IMR-90 (cell line): ENCODE results near the gene GATA3. TPM values are rescaled to one million over a fixed set of nuclear protein-coding genes. Genes with fewer than 3 reads are reported as not detected.

Experiments
- ATAC-seq: fragments of 200-7000 bp; cut with Tn5 transposase; 2 replicates; pipeline ENCODE4 v1.9.1; 2020; ENCODE audit warnings: low read depth, mild to moderate bottlenecking, moderate library complexity
- BruUV-seq: library from RNA; stranded (reverse); fragments of 400-500 nt; replicated peaks from 2 replicates; lab custom pipeline; 2021; lab: Mats Ljungman, UMichigan
- CTCF ChIA-PET: fragments of 300-600 bp; formaldehyde crosslinking; extraction: SDS; loops from one replicate; lab custom pipeline; 2021; ENCODE audit warnings: antibody characterized with exemption; lab: Yijun Ruan, JAX
- POLR2A ChIA-PET: fragments of 300-600 bp; sonication (Branson Sonifier 250); formaldehyde crosslinking; loops from one replicate; lab custom pipeline; 2022; ENCODE audit warnings: antibody characterized with exemption; ENCODE audit not compliant: unreplicated experiment; lab: Charles Lee
- DNase-seq: peaks from one replicate; pipeline ENCODE4 v3.0.0; 2013
- H2AFZ ChIP-seq: replicated peaks from 2 replicates; pipeline ENCODE3; 2013; ENCODE audit warnings: low read length, mild to moderate bottlenecking; ENCODE audit not compliant: poor library complexity
- H2AK5ac ChIP-seq: 2 replicates; pipeline ENCODE4 v1.6.1; 2013; ENCODE audit warnings: low read depth, low read length, inconsistent platforms
- H2AK9ac ChIP-seq: replicated peaks from 2 replicates; pipeline ENCODE3; 2013; ENCODE audit warnings: mild to moderate bottlenecking, low read depth, low read length, moderate library complexity; ENCODE audit not compliant: poor library complexity
- H2BK120ac ChIP-seq: 2 replicates; pipeline ENCODE4 v1.6.1; 2013; ENCODE audit warnings: low read depth, low read length, inconsistent platforms
- H2BK15ac ChIP-seq: 3 replicates; pipeline ENCODE4 v1.6.1; 2013; ENCODE audit warnings: low read depth, low read length, inconsistent platforms
- H2BK20ac ChIP-seq: 2 replicates; pipeline ENCODE4 v1.6.1; 2013; ENCODE audit warnings: low read depth, mild to moderate bottlenecking, inconsistent platforms, low read length, moderate library complexity
- H2BK5ac ChIP-seq: 2 replicates; pipeline ENCODE4 v1.6.1; 2013; ENCODE audit warnings: mild to moderate bottlenecking, low read depth, low read length, inconsistent platforms; ENCODE audit not compliant: poor library complexity, severe bottlenecking
- H3K14ac ChIP-seq: replicated peaks from 2 replicates; pipeline ENCODE4 v1.6.1; 2013; ENCODE audit warnings: low read depth, low read length, inconsistent platforms
- H3K18ac ChIP-seq: 2 replicates; pipeline ENCODE4 v1.6.1; 2013; ENCODE audit warnings: low read depth, low read length, control low read depth
- H3K23ac ChIP-seq: 2 replicates; pipeline ENCODE4 v1.6.1; 2013; ENCODE audit warnings: low read depth, low read length, inconsistent platforms
- H3K27ac ChIP-seq: 2 replicates; pipeline ENCODE4 v1.5.1; 2013; ENCODE audit warnings: mild to moderate bottlenecking, control low read depth, low read length; ENCODE audit not compliant: insufficient read depth
- H3K27me3 ChIP-seq: 2 replicates; pipeline ENCODE4 v1.6.1; 2013; ENCODE audit warnings: low read length; ENCODE audit not compliant: control insufficient read depth, insufficient read depth
- H3K36me3 ChIP-seq: 2 replicates; pipeline ENCODE4 v1.6.1; 2013; ENCODE audit warnings: low read length, mixed read lengths; ENCODE audit not compliant: control insufficient read depth, insufficient read depth
- H3K4ac ChIP-seq: 2 replicates; pipeline ENCODE4 v1.6.1; 2013; ENCODE audit warnings: low read depth, low read length, inconsistent platforms
- H3K4me1 ChIP-seq: 2 replicates; pipeline ENCODE4 v1.6.1; 2013; ENCODE audit warnings: low read length, mixed read lengths; ENCODE audit not compliant: control insufficient read depth, insufficient read depth
- H3K4me2 ChIP-seq: 2 replicates; pipeline ENCODE4 v1.6.1; 2013; ENCODE audit warnings: low read depth, mild to moderate bottlenecking, control low read depth, low read length, moderate library complexity
- H3K4me3 ChIP-seq: 2 replicates; pipeline ENCODE4 v1.5.1; 2013; ENCODE audit warnings: low read depth, mild to moderate bottlenecking, control low read depth, low read length, moderate library complexity; ENCODE audit not compliant: insufficient read depth
- H3K56ac ChIP-seq: 2 replicates; pipeline ENCODE4 v1.6.1; 2013; ENCODE audit warnings: low read length, inconsistent platforms; ENCODE audit not compliant: insufficient read depth; ENCODE audit errors: extremely low read depth
- H3K79me1 ChIP-seq, 2 experiments: 2 replicates each; pipeline ENCODE4 v1.6.1; 2013; ENCODE audit warnings: low read length in 2 of 2, inconsistent platforms in 1 of 2, low read depth in 1 of 2
- H3K9ac ChIP-seq: 2 replicates; pipeline ENCODE4 v1.6.1; 2013; ENCODE audit warnings: low read depth, low read length, control low read depth
- H3K9me1 ChIP-seq: 2 replicates; pipeline ENCODE4 v1.6.1; 2013; ENCODE audit warnings: low read length, inconsistent platforms; ENCODE audit not compliant: insufficient read depth
- H3K9me3 ChIP-seq: 2 replicates; pipeline ENCODE4 v1.6.1; 2013; ENCODE audit warnings: low read length; ENCODE audit not compliant: control insufficient read depth, insufficient read depth
- H4K20me1 ChIP-seq: 2 replicates; pipeline ENCODE4 v1.6.1; 2013; ENCODE audit warnings: low read length, inconsistent platforms; ENCODE audit not compliant: insufficient read depth
- H4K5ac ChIP-seq: 2 replicates; pipeline ENCODE4 v1.6.1; 2013; ENCODE audit warnings: mild to moderate bottlenecking, low read depth, low read length, control low read depth
- H4K8ac ChIP-seq, 2 experiments: 2 replicates each; pipeline ENCODE4 v1.6.1; 2013; ENCODE audit warnings: low read depth in 2 of 2, low read length in 2 of 2, control low read depth in 1 of 2, inconsistent platforms in 1 of 2
- H4K91ac ChIP-seq: 2 replicates; pipeline ENCODE4 v1.6.1; 2013; ENCODE audit warnings: low read depth, low read length, inconsistent platforms; ENCODE audit not compliant: insufficient read depth
- BHLHE40 ChIP-seq: fragments of 150-350 bp; IDR thresholded peaks from 2 replicates; pipeline ENCODE4 v1.6.1; 2016; ENCODE audit warnings: mild to moderate bottlenecking, low read depth, low read length
- MAFK ChIP-seq: IDR thresholded peaks from 2 replicates; pipeline ENCODE4 v1.6.1; 2012; ENCODE audit warnings: low read depth, low read length, improper control_type of control experiment
- MXI1 ChIP-seq: IDR thresholded peaks from 2 replicates; pipeline ENCODE4 v1.6.1; 2012; ENCODE audit warnings: low read depth, mild to moderate bottlenecking, low read length, moderate library complexity, borderline replicate concordance
- NFE2L2 ChIP-seq: fragments of 150-350 bp; IDR thresholded peaks from 2 replicates; pipeline ENCODE4 v1.6.1; 2016; ENCODE audit warnings: low read depth, mild to moderate bottlenecking, low read length
- POLR2A ChIP-seq: IDR thresholded peaks from 2 replicates; pipeline ENCODE4 v1.6.1; 2012; ENCODE audit warnings: mild to moderate bottlenecking, low read depth, low read length
- RCOR1 ChIP-seq: IDR thresholded peaks from 2 replicates; pipeline ENCODE4 v1.6.1; 2012; ENCODE audit warnings: mild to moderate bottlenecking, low read length, improper control_type of control experiment; ENCODE audit not compliant: insufficient replicate concordance
- RFX5 ChIP-seq: IDR thresholded peaks from 2 replicates; pipeline ENCODE4 v1.8.0; 2012; ENCODE audit warnings: low read depth, mild to moderate bottlenecking, low read length, moderate library complexity
- SMC3 ChIP-seq: fragments of 150-350 bp; IDR thresholded peaks from 2 replicates; pipeline ENCODE4 v1.6.1; 2016; ENCODE audit warnings: low read depth, mild to moderate bottlenecking, antibody characterized with exemption, low read length, moderate library complexity
- WGBS, 2 experiments: methylation state at CpG; one replicate each; pipeline versions ENCODE4 v1.1.5 to v1.1.7; 2013; ENCODE audit warnings: missing lambda C conversion rate in 2 of 2; ENCODE audit not compliant: insufficient read length in 1 of 2; ENCODE audit errors: extremely low coverage in 2 of 2; 5-methylcytosine and 5-hydroxymethylcytosine counted together
- dilution Hi-C: fragments of 300-500 bp; cut with HindIII; formaldehyde crosslinking; loops from one replicate; pipeline ENCODE4 v1.14.3; 2018; ENCODE audit warnings: low sequenced_read_pairs; ENCODE audit not compliant: unreplicated experiment
- in situ Hi-C: fragments of 300-500 bp; cut with MboI; formaldehyde crosslinking; loops from 3 replicates; pipeline ENCODE4 v1.14.3; 2019; ENCODE audit warnings: low sequenced_read_pairs, inconsistent platforms, mixed read lengths
- intact Hi-C: fragments of 100-400 bp; cut with micrococcal nuclease; formaldehyde crosslinking; loops from 2 replicates; pipeline ENCODE4 v1.10.0; 2022
- polyA plus RNA-seq, 3 experiments: library from polyadenylated mRNA; depleted of rRNA; stranded (reverse); fragments of >200 nt; gene quantifications; 2 replicates each; pipeline ENCODE4 v1.2.3, GENCODE V29; 2012; ENCODE audit warnings: low replicate concordance in 1 of 3
- total RNA-seq: library from RNA; depleted of rRNA; stranded (reverse); fragments of >200 nt; gene quantifications from 2 replicates; pipeline ENCODE4 v1.2.3, GENCODE V29; 2012
- TF ChIP-seq, protein P1 (sequence below): fragments of 150-350 bp; IDR thresholded peaks from 2 replicates; pipeline ENCODE4 v1.6.1; 2016; ENCODE audit warnings: low read depth, mild to moderate bottlenecking, low read length, moderate library complexity, borderline replicate concordance
- TF ChIP-seq, protein P2 (sequence below): conservative IDR thresholded peaks from 2 replicates; pipeline ENCODE4 v1.5.1; 2012; ENCODE audit warnings: mild to moderate bottlenecking, low read depth, low read length, improper control_type of control experiment

The GATA3 gene
- total and polyA plus RNA-seq, 2 of the 4 experiments (the other 2 are of a cell fraction) = 0.21 TPM; not detected in 1

GRCh38 chr10:8092428-8092827 is 37.9 kb downstream of the GATA3 start:
- H3K4me1 ChIP-seq = no peaks in the 10 kb centered on the region
- H2BK20ac ChIP-seq = no peak overlapping the region
- H3K9me1 ChIP-seq = no peaks in the 10 kb centered on the region
- H3K36me3 ChIP-seq = no peaks in the 10 kb centered on the region
- H2AFZ ChIP-seq = no peak overlapping the region
- no peak overlapping the region for H3K9ac ChIP-seq
- H3K18ac ChIP-seq = no peak overlapping the region
- BruUV-seq = no TSS peak
- no peak overlapping the region for H4K8ac ChIP-seq
- H3K23ac ChIP-seq = no peak overlapping the region
- no peaks in the 10 kb centered on the region for H3K79me1 ChIP-seq
- H4K20me1 ChIP-seq = no peaks in the 10 kb centered on the region
- ChIA-PET CTCF (no interaction called here), POLR2A (no interaction called here)
- H2BK15ac ChIP-seq = no peak overlapping the region
- no peak overlapping the region for H3K14ac ChIP-seq
- in situ Hi-C loops = no loop called here
- no peak overlapping the region for H2AK9ac ChIP-seq
- intact Hi-C loops = no loop called here
- no peak overlapping the region for H3K27ac ChIP-seq
- H3K4ac ChIP-seq = no peak overlapping the region
- TF ChIP-seq POLR2A (no peak), MAFK (no peak), RFX5 (no peak), SMC3 (no peak), MXI1 (no peak), RCOR1 (no peak), BHLHE40 (no peak), NFE2L2 (no peak)
- TF ChIP-seq, protein P1, sequence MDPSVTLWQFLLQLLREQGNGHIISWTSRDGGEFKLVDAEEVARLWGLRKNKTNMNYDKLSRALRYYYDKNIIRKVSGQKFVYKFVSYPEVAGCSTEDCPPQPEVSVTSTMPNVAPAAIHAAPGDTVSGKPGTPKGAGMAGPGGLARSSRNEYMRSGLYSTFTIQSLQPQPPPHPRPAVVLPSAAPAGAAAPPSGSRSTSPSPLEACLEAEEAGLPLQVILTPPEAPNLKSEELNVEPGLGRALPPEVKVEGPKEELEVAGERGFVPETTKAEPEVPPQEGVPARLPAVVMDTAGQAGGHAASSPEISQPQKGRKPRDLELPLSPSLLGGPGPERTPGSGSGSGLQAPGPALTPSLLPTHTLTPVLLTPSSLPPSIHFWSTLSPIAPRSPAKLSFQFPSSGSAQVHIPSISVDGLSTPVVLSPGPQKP = no peak
- TF ChIP-seq, protein P2, sequence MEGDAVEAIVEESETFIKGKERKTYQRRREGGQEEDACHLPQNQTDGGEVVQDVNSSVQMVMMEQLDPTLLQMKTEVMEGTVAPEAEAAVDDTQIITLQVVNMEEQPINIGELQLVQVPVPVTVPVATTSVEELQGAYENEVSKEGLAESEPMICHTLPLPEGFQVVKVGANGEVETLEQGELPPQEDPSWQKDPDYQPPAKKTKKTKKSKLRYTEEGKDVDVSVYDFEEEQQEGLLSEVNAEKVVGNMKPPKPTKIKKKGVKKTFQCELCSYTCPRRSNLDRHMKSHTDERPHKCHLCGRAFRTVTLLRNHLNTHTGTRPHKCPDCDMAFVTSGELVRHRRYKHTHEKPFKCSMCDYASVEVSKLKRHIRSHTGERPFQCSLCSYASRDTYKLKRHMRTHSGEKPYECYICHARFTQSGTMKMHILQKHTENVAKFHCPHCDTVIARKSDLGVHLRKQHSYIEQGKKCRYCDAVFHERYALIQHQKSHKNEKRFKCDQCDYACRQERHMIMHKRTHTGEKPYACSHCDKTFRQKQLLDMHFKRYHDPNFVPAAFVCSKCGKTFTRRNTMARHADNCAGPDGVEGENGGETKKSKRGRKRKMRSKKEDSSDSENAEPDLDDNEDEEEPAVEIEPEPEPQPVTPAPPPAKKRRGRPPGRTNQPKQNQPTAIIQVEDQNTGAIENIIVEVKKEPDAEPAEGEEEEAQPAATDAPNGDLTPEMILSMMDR = no peak
- H3K4me2 ChIP-seq = no peak overlapping the region
- dilution Hi-C loops = no loop called here
- H2BK120ac ChIP-seq = no peak overlapping the region
- no peak overlapping the region for H2BK5ac ChIP-seq
- no peak overlapping the region for H2AK5ac ChIP-seq
- H3K4me3 ChIP-seq = no peak overlapping the region
- H3K27me3 ChIP-seq = no peaks in the 10 kb centered on the region
- no peak overlapping the region for H4K5ac ChIP-seq
- no peak overlapping the region for H3K56ac ChIP-seq
- no peak for DNase-seq
- no peaks in the 10 kb centered on the region for H3K9me3 ChIP-seq
- no peak overlapping the region for H4K91ac ChIP-seq
- no CpG with 5 or more reads among the region's 2 CpGs for WGBS, 2 experiments
- ATAC-seq = no peak
